ENCODE measurements around the gene ZFAND3. TPM values are rescaled to one million over a fixed set of nuclear protein-coding genes. Genes with fewer than 3 reads are reported as not detected.
"Not testable (repeated sequence)": the region's sequence is repeated elsewhere in the genome, so short reads cannot be mapped to it uniquely, and the experiment has no call there.

Gene ZFAND3
- total RNA-seq, 2 donors from 2014 or later, result 61.1 to 83.6 TPM

DNA sequence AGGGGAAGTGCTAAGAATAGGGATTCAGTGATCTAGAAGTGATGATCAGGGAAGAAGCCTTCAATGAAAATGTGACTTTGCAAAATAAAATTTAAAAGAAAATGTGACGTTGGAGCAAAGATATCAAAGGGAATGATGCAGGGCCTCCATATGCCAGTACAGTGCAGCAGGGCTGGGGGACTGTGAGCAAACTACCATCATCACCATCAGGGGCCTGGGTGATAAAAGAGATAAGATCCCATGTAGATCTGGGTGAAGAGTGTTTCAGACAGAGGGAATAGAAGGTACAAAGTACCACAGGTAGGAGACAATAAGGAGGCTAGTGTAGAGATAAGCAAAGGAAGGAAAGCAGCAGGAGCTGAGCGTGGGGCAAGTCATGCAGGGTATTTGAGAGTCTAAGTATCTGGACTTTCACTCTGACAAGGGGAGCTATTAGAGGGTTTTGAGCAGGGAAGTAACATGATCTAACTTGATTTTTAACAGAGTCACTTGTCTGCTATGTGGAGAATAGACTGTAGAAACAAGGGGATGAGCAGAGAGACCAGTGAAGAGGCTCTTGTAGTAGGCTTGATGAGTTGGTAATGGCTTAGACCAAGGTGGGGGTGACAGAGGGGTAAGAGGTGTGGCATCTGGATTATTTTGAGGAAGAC is 295.6 kb downstream of the ZFAND3 start:
- ATAC-seq, result no peak
- intact Hi-C loops (cut with DNase I), result no loop called here

GRCh38 chr6:38115626-38116008 is 296.1 kb downstream of the ZFAND3 start:
- ATAC-seq (no peak), DNase-seq (no peak)

More for the DNA sequence above, 295.6 kb downstream of the ZFAND3 start:
- no peak for DNase-seq

GRCh38 chr6:38116248-38116647 is 296.7 kb downstream of the ZFAND3 start:
- no peak for DNase-seq
- intact Hi-C loops (cut with DNase I), result no loop called here
- ATAC-seq, result no peak

More at GRCh38 chr6:38115626-38116008, 296.1 kb downstream of the ZFAND3 start:
- intact Hi-C loops (cut with DNase I), result no loop called here

GRCh38 chr6:38117281-38117680 is 297.8 kb downstream of the ZFAND3 start:
- DNase-seq, result no peak
- intact Hi-C loops (cut with DNase I), result no loop called here
- no peak for ATAC-seq

GRCh38 chr6:38118791-38119365 is 299.4 kb downstream of the ZFAND3 start:
- DNase-seq (no peak), ATAC-seq (no peak)
- intact Hi-C loops (cut with DNase I), result no loop called here

DNA sequence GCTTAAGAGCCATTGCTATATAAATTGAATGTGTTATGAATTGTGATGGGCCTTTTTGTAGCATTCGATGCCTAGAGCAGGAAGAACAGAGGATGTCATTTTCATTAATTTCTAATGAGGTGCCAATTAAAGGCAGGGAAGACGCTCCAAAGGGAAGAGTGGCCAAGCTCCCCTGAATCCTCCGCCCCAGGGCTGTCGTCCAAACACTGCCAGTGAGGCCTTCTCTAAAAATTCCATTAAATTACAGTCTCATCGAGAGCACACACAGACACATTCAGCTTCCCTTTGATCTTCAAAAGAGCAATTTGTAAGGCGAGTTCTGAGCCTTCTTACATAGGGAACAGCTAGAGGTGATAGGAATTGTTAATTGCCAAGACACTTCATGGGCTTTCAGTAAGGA is 300.0 kb downstream of the ZFAND3 start:
- intact Hi-C loops (cut with DNase I), result no loop called here
- ATAC-seq, result no peak

DNA sequence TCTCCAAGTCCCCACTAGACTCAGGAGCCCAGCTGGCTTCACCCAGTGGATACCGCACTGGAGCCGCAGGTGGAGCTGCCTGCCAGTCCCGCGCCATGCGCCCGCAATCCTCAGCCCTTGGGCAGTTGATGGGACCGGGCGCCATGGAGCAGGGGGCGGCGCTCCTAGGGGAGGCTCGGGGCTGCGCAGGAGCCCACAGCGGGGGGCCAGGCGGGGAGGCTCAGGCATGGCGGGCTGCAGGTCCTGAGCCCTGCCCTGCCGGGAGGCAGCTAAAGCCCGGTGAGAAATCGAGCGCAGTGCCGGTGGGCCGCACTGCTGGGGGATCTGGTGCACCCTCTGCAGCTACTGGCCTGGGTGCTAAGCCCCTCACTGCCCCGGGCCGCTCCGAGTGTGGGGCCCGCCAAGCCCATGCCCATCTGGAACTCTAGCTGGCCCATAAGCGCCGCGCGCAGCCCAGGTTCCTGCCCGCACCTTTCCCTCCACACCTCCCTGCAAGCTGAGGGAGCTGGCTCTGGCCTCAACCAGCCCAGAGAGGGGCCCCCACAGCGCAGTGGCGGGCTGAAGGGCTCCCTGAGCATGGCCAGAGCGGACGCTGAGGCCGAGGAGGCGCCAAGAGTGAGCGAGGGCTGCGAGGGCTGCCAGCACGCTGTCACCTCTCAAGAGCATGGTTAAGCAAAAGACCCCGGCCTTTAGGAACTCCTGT is 304.8 kb downstream of the ZFAND3 start:
- intact Hi-C loops (cut with DNase I); DNase-seq; ATAC-seq: not testable (repeated sequence)

More for the DNA sequence above, 300.0 kb downstream of the ZFAND3 start:
- no peak for DNase-seq

DNA sequence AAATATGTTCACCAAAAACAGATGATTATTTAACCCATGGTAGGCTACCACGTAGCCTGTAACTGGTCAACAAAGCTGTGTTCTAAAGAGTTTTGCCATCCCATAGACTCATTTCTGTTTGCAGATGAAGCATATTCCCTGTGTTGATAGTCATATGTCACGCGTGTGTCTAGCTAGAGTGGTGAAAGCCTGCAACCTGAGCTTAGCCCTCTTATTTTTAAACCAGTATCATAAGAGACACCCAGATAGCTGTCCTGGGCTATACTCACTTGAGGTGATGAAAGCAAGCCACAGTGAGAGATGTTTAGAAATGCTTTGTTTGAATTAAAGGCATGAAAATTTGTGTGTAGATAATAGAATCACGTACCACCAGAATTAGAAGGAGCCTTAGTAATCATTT is 307.8 kb downstream of the ZFAND3 start:
- DNase-seq (no peak), ATAC-seq (no peak)
- intact Hi-C loops (cut with DNase I), result no loop called here

GRCh38 chr6:38131527-38131965 is 312.0 kb downstream of the ZFAND3 start:
- no peak for DNase-seq
- peak; percentile 86 to 88 for ATAC-seq
- intact Hi-C loops (cut with DNase I), result no loop called here

DNA sequence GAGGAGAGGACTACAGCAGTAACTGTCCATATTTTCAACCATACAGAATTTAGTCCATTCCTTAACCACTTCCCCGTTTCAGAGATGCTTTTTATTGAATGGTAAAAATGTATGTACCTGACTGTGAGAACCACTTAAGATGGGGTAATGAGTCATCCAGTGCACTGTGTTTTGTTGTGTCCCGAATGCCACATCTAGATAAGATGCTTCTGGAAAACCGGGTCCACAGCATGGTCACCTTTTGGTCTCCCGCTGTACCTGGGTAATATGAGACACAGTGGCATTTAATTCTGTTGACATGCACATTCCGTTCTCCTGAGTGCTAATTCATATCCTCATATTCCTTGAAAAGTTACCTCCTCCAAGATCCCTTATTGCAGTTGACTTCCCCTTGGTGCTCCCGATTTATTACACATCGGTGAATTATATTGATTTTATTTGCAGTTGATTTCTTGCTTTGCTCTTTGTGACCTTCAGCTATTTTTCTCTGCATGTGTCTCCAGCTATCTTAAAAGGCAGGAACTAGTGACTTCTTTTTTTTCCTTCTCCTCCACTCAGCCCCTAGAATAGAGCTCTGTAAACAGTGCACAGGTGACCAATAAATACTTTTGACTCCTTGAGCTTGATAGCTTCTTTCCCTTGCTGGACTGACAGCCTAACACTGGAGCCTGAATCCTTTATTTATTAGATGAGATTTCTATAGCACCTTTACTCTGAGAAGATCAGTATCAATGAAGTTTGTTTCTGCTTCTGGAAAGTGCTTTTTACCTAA is 314.6 kb downstream of the ZFAND3 start:
- ATAC-seq, result no peak
- DNase-seq, result no peak
- intact Hi-C loops (cut with DNase I), result no loop called here

GRCh38 chr6:38134704-38135088 is 315.2 kb downstream of the ZFAND3 start:
- ATAC-seq, result peak in 1 of 2 donors; percentile 44
- intact Hi-C loops (cut with DNase I), result no loop called here
- DNase-seq, result no peak

DNA sequence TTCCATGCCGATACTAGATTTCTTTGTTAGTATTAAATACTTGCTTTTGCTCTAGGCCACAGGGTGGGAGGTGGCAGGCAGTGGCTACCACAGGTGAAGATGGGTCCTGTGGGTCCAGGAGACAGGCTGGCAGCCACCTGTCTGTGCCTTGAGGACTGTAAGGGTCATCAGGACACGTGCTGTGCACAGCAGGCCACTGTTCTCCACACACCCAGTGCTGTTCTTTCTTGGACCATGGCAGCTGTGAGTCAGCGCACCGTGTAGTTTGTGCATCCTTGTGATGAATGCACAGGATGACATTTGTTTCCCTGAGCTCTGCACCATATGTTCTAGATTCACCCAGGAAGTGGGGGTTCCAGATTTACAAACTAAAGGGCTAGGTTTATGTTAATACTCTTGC is 317.0 kb downstream of the ZFAND3 start:
- no peak for ATAC-seq
- no peak for DNase-seq
- intact Hi-C loops (cut with DNase I), result no loop called here

- ATAC-seq (no peak), DNase-seq (no peak)
- intact Hi-C loops (cut with DNase I), result no loop called here
Measured at GRCh38 chr6:38137608-38138265, 318.2 kb downstream of the ZFAND3 start.

- intact Hi-C loops (cut with DNase I), result no loop called here
- no peak for ATAC-seq
- DNase-seq, result no peak
Measured at GRCh38 chr6:38138374-38138773, 318.8 kb downstream of the ZFAND3 start.

GRCh38 chr6:38141085-38141484 is 321.6 kb downstream of the ZFAND3 start:
- ATAC-seq (no peak), DNase-seq (no peak)
- intact Hi-C loops (cut with DNase I), result no loop called here

DNA sequence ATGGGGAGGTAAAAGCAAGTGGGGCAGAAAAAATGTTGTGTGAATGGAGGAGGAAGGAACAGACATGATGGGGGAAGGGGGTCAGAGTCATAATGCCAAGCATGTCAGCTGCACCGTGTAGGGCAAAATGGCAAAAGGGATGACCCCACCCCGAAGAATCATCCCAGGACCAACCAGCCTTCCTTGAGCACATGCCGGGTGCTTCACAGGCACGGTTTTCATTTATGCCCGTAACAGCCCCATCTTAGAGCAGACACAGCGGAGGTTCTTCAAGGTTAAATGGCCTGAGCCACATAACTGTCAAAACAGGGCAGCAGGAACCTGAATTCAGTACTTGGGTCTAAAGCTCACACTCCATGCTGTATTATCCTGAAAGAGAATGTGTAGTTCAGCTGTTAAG is 322.2 kb downstream of the ZFAND3 start:
- ATAC-seq (no peak), DNase-seq (no peak)
- intact Hi-C loops (cut with DNase I), result no loop called here

DNA sequence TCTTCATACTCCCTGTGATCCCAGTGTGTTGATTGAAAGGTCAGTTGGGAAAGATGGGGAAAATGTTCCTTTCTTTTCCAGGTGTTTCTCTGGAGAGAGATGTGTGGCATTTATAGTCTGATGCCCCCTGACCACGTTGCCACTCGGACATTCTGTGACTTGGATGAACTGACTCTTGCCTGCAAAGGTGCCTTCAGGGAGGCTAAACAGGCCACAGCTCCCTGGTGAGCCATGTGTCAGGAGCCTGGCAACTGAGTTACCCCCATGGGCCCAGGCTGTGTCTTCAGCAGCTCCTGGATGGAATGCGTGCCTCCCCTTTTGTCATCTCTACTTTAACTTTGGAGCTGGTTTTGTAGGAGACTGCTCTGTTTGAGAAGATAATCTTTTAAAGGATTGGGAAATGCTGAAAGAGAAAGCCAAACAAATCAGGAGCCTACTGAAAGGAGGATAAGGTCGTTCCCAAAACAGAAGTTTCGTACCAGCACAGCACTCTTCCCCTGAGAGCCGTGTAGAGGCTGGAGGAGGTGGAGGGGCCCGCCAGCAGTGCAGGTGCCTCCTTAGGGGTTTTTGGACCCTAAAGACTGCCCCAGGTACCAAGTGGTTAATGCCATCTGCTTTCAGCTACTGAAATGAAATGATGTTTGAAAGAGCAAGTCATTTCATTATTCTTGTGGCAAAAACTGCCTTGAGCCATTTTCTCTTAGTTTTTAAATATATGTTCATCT is 322.8 kb downstream of the ZFAND3 start:
- ATAC-seq (no peak), DNase-seq (no peak)
- intact Hi-C loops (cut with DNase I), result no loop called here

Measured in left cardiac atrium (tissue), 4 donors.